Measurements from ENCODE around the gene RPS6KA2.
A peak's percentile ranks its signal among the peaks of the same experiment; 100 is the strongest.
"Not testable (repeated sequence)": the region's sequence is repeated elsewhere in the genome, so short reads cannot be mapped to it uniquely, and the experiment has no call there.

Gene RPS6KA2

DNA sequence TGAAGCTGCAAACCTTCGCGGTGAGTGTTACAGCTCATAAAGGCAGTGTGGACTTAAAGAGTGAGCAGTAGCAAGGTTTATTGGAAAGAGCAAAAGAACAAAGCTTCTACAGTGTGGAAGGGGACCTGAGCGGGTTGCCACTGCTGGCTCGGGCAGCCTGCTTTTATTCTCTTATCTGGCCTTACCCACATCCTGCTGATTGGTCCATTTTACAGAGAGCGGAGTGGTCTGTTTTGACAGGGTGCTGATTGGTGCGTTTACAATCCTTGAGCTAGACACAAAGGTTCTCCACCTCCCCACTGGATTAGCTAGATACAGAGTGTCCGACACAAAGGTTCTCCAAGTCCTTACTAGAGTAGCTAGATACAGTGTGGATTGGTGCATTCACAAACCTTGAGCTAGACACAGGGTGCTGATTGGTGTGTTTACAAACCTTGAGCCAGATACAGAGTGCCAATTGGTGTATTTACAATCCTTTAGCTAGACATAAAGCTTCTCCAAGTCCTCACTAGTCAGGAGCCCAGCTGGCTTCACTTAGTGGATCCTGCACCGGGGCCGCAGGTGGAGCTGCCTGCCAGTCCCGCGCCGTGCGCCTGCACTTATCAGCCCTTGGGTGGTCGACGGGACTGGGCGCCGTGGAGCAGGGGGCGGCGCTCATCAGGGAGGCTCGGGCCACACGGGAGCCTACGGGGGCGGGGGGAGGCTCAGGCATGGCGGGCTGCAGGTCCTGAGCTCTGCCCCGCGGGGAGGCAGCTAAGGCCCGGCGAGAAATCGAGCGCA lies 234.1 kb downstream of the RPS6KA2 start:
- not testable (repeated sequence) for DNase-seq

DNA sequence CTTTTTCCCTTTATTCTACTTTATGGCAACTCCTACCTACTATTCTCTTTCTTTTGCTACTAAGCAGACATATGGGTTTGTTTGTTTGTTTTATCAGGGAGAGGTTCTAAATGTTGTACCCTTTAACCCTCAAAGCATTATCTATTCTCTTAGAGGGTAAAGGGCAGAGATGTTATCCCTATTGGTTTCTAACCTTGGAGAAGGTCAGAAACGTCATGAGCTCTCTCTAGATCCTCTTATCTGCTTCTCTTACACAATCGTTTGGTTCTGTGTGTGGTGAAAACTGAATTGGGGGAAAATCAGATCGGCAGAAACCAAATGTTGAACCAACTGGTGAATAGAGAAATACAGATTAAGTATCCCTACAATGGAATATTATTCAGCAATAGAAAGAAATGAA lies 237.9 kb downstream of the RPS6KA2 start:
- DNase-seq, result peak in 2 of 4 experiments; percentile 17 to 20

DNA sequence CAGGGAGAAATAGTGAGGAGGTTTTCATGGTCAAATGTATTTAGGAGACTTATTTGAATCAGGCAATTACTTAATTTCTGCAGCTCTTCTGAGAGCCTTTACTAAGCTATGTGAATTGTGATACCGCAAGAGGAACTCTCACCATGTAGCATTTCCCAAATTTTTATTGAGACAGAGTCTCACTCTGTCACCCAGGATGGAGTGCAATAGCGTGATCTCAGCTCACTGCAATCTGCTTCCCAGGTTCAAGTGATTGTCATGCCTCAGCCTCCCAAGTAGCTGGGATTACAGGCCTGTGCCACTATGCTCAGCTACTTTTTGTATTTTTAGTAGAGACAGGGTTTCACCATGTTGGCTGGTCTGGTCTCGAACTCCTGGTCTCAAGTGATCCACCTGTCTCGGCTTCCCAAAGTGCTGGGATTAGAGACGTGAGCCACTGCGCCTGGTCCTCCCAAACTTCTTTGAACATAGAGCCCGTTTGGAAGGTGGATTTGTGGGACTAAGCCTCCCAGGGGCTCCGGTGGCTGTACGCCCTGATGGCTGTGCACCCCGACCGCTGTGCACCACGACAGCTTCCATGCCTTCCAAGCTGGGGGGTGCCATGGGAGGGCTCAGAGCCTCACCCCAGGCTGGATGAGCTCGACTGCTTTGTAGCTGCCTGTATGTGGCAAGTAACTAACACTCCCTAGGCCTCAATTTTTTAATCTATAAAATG lies 238.6 kb downstream of the RPS6KA2 start:
- DNase-seq, result peak in 1 of 4 experiments; percentile 46

DNA sequence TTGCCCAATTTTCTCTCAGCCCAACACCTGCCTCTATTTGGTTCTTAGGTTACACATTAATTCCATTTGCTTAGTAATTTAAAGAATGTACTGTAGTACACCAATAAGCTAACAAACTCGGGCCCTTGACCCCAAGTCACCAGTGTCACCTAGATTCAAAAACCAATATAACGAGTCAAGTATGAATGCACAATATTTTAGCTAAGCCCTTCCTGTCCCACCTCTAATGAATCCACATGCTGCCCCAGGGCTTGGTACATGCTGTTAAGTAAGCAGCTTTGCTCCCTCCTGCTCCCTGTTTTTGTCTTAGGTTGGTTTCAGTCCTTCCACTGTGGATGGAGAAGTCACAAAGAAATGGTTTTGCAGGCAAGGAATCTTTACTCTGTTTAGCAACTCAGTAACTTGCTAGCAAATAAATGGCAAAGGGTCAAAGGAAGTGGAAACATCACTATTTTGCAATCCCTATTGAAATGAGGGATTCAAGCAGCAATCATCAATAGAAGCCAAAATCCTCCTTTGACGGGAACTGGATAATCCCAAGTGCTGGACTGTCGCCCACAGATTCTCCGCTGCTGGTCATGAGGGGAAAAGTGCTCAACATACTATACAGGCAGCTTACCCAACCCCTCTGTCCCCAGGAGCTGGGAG lies 239.3 kb downstream of the RPS6KA2 start:
- DNase-seq, result peak in 2 of 4 experiments; percentile 14 to 17

DNA sequence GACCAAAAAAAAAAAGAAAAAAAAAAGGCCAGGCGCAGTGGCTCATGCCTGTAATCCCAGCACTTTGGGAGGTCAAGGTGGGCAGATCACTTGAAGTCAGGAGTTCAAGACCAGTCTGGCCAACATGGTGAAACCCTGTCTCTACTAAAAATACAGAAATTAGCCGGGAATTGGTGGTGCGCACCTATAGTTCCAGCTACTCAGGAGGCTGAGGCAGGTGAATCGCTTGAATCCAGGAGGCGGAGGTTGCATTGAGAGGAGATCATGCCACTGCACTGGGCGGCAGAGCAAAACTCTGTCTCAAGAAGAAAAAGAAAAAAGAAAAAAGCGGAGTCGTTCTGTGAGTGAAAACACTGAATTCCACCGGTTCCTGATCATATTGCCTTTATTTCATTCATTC lies 240.0 kb downstream of the RPS6KA2 start:
- DNase-seq, result not testable (repeated sequence)

DNA sequence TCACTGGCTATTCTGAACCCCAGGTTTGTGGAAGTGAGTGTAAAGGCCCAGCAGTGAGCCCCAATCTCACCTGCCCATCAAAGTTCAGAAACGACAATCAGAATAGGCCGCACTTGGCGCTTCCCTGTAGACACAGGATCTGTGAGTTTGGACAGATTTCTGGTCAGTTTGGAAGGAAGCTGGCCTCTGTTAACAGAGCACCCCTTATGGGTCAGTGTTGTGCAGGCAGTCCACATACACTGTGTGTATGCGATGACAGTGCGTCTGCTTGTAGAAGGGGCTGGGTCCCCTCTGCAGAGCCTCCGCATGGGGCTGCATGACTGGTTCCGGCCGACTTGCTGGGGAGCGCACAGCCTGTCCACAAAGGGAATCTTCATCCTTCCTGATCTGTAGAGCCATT lies 240.9 kb downstream of the RPS6KA2 start:
- no peak for DNase-seq

DNA sequence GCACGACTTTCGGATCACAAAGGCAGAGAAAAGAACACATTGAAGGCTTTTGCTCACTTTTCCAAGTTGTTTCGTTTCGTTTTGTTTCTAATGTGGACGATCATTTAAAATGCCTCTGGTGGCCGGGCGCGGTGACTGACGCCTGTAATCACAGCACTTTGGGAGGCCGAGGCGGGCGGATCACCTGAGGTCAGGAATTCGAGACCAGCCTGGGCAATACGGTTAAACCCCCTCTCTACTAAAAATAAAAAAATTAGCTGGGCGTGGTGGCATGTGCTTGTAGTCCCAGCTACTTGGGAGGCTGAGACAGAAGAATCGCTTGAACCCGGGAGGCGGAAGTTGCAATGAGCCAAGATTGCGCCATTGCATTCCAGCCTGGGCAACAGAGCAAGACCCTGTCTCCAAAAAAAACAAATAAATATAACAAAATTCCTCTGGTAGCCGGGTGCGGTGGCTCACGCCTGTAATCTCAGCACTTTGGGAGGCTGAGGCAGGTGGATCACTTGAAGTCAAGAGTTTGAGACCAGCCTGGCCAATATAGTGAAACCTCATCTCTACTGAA lies 243.2 kb downstream of the RPS6KA2 start:
- DNase-seq, result peak in 1 of 4 experiments; percentile 67

DNA sequence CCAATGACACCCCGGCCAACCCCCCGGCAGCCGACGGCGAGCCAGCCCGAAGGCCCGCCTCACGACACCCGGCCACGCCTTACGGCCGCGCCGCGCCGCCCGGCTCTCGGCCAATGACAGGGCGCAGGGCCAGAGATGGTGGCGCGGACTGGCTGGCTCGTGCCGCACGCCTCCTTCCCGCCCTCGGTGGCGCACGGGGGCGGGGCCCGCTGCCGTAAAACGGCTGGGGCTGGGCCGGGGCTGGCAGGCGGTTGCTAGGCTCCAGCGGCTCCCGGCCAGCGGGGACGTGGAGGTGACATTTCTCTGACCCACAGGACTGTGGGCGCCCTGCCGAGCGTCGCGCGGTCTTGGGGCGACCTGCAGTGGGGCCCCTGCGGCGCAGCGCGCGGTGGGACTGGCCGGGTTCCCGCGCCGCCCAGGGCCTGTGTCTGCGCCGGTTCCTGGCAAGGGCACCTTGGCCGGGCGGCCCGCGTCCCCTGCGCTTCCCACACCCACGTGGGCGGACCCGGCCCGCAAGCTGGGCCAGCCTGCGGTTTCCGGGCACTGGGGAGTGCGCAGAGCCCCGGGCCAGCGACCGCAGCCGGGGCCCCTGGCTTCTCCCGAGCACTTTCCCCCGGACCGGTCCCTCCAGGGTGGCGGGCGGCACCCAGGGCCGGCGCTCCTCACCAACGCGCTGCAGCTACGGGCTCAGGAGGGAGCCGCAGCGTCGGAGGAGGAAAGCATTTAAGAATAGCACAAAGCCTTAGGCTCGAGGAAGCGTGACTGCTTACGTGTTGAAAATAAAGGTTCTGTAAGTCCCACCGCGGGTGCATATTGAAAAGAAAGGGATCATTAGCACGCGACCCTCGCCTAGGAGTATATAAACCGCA lies 243.9 kb downstream of the RPS6KA2 start, which contains the start of gene MPC1:
Gene MPC1 (minus strand): TSS at position 8 of the 869 bp plus-strand sequence. CDS start 64 bp downstream, outside the sequence.
- DNase-seq, result peak; percentile 99 to 100 (median 99)

DNA sequence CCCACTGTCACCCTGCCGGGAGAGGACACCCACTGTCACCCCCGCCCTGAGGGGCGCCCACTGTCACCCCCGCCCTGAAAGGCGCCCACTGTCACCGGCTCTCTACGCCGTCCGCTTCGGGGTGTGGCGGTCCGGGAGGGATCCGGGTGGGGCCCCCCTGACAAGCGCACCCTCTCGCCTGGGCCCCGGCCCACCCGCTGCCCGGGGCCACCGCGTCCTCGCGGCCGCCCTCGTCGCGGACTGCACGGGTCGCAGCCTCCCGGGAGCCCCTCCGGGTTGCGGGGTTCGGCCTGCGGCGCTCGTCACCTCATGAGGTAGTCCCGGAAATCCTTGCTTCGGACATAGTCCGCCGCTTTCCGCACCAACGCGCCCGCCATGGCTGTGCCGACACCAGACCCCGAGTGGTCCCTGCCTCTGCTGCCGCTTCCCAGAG lies 244.5 kb downstream of the RPS6KA2 start:
- DNase-seq, result no peak

DNA sequence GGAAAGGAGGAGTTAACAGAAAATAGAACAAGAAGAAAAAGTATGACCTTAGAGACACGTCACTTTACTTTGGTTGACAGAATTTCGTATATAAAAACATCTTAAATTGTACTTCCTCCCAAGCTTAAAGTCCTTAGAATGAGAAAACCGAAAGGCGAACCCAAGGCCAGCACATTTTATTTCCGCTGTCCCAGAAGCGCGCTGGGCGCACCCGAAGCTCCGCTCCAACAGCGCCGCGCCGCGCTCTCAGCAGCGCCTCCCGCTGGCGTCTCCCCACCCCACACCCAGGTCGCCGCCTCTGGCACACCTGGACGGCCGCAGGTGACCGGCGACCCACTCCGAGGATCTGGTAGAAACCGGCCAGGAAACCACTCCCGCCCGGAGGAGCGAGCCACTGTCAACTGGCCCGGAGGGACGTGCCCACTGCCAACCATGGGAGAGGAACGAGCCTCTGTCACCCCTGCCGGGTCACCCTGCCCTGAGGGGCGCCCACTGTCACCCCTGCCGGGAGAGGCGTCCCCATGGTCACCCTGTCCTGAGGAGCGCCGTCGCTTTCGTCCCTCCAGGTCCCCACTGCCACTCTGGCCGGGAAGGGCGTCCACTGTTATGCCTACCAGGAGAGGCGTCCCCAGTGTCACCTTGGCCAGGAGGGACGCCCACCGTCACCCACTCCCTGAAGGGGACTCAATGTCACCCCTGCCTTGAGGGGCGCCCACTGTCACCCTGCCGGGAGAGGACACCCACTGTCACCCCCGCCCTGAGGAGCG lies 245.1 kb downstream of the RPS6KA2 start:
- DNase-seq, result peak; percentile 90 to 92 (median 92)

DNA sequence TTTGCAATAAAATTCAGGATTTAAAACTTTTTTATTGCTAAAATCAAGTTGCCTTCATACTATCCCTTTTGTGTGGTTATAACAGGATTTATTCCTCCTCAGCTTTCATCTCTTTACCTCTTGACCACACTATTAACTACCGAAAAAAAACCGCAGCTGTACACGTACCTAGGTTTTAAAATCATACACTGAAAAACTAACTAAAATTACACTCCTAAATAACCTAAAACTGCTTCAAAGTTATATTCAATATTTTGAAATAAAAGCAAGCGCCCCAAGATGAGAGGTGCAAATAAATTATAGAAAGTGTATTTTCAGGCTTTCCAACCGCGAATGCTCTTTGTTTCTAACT lies 245.7 kb downstream of the RPS6KA2 start:
- DNase-seq, result no peak

DNA sequence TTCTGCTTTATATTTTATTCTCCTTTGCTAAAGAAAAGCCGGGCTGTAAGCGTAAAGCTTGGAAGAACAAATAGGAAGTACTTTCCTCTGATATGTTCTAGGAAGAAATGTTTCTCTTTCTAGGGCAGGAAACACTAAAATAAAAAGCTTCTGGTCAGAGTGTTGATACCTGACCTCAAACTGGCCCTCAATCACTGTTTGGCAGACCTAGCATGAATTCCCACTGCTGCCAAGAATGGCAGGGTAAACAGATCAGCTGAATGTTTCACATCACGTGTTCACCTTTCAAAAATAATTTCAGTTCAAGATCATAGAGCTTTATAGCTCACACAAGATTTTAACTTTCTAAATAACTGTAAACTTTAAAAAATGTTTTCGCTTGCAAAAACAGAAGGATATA lies 247.3 kb downstream of the RPS6KA2 start:
- DNase-seq, result no peak

DNA sequence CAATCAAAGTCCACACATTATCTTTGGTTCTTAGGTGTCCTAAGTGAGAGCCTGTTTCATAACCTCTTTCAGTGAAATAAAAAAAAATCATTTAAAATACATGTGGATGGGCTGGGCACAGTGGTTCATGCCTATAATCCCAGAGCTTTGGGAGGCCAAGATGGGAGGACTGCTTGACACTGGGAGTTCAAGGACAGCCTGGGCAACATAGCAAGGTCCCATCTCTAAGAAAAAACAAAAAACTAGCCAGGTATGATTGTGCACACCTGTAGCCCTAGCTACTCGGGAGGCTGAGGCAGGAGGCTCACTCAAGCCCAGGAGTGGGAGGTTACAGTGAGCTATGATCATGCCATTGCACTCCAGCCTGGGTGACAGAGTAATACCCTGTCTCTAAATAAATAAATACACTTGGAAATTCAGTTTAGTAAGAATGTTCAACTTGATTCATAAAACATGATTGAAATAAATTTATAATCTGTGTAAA lies 247.9 kb downstream of the RPS6KA2 start:
- DNase-seq, result no peak

DNA sequence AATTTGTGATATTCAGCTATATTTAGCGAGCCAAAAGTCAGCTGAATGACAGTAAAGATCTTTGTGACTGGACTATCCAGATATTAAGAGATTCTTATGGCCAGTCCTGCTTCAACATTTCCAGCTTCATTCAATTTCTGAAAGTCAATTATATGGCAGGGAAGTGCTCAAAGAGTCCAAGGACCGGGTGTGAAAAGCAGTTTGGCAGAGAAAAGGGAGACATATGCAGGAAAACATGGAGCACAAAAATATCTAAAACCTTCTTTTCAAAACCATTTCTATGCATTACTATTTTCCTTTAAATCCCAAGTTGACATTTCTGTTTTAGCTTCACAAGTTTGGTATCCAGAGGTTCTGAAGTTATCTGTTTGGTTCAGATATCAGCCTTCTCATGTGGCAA lies 249.3 kb downstream of the RPS6KA2 start:
- DNase-seq, result no peak

DNA sequence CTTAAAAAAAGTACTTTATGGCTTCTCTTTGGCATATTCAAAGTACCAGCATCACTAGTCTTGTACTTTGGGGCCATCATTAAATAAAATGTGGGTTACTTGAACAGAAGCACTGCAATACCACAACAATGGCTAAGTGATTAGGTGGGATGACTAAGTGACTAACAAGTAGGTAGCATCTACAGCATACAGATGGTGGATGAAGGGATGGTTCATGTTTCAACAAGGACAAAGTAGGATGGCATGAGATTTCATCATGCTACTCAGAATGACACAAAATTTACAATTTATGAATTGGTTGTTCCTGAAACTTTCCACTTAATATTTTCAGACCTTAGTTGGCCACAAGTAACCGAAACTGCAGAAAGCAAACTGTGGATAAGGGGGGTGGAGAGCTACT lies 252.0 kb downstream of the RPS6KA2 start:
- DNase-seq, result no peak

DNA sequence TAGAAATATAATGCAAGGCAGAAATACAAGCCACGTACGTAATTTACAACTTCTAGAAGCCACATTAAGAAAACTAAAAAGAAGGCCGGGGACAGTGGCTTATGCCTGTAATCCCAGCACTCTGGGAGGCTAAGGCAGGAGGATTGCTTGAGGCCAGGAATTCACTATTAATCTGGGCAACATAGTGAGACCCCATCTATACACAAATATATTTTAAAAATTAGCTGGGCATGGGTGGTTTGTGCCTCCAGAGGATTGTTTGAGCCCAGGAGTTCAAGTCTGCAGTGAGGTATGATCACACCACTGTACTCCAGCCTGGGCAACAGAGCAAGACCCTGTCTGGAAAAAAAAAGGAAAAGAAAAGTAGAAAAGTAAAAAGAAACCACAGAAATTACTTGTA lies 256.6 kb downstream of the RPS6KA2 start:
- no peak for DNase-seq

DNA sequence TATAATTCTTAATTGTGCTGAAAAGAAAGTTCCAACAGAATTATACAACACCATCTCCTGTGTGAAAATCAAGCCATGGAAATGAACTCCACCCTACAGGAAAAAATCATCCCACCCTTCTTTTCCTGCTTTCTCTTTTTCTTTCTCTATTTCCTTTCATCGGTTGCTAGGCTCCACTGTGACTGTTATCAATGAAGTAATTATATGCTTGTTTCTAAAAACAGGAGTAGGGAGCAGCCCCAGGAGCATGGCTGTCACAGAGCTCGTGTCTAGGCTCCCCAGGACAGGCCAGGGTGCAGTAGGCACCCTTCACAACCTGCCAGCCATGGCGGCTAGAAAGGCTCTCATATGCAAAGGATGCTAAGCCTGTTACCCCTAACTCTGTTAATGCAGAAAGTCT lies 257.3 kb downstream of the RPS6KA2 start:
- no peak for DNase-seq

DNA sequence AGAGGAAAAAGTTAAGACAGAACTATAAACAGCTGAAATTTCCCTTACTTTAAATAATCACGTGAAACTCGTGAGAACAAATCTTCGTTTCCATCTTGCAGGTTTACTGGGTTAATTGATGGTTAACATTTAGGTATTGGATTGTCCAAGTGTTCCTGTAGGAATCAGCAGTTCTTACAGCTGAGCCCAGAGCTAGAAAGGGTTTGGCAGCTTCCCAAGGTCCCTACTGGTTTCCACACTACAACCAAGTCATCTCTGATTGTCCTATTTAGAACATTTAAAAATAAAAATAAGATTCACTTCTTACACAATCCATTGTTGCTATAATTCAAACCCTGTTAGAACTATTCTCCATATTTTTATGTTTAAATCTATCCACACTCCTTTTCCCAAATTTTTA lies 260.1 kb downstream of the RPS6KA2 start:
- no peak for DNase-seq

DNA sequence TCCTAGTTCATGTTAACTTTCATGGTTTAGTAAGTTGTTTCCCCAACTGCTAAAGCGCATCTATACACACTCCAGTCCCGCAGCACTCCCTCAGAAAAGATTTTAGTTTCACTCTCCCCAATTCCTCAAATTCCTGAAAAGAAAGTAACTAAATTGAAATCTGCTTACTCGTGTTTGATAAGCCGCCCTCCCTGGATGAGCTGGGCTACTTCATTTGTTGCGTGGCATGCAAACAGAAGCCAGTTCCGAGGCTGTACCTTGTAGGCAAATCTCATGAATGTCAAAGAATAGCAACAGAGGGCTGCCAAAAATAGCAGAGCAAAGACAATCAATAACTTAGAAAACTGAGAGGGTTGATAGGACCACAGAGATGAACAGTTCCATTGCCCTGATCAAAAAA lies 261.2 kb downstream of the RPS6KA2 start:
- DNase-seq, result no peak

DNA sequence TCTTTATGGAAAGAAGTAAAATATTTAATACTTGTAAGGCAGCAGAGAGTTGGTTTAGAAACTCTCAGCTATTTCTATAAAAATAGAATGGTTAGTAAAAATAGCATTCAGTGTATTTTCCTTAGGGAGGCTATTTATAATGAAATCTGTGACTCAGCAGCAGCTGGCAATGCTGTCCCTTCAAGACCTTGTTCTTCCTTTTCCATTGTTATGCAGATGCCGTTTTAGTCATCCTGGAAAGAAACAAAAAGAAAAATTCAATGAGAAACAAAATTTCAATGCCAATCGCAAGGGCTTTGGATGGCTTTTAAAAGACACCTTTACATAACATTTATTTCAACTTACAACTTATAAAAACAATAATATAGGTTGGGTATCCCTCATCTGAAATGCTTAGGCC lies 261.8 kb downstream of the RPS6KA2 start:
- peak; percentile 24 to 62 (median 44) for DNase-seq

DNA sequence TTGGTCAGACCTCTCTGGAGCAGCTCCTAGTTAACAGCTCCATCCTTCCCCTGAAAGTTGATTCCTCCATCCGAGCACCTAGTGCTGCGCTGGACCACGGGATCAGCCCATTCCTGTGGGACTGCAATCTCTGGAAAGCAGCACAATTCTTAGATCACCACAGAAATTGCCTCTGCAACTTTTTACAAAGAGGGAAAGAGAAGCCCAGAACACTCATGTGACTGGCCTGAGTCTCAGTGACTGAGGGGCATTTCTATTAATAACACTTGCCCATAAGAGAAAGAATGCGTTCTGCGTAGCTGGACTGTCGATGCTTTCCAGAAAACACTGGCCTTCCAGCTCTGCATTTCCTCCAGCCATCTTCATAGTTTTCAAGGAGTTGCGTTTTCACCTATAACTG lies 262.6 kb downstream of the RPS6KA2 start:
- DNase-seq, result no peak

All from suppressor macrophage (primary cell).